Tibial artery (tissue), 4 donors: Measurements from ENCODE around the gene A2M.

ENCODE experiments used
- DNase-seq, 2 donors: peaks; one replicate each; pipeline ENCODE4 v3.0.0-alpha.2; 2019
- H3K27ac ChIP-seq, 2 donors: fragments of 200-600 bp; sonication (generic) in 1 of 2; 1 replicate in 1 of 2; 2 replicates in 1 of 2; pipeline ENCODE4 v1.5.1; 2018 to 2019; ENCODE audit warnings: mild to moderate bottlenecking in 1 of 2
- H3K27me3 ChIP-seq, 2 donors: fragments of 200-600 bp; sonication (generic) in 1 of 2; one replicate each; pipeline versions ENCODE4 v1.5.1 to v1.6.0; 2016 to 2019
- H3K36me3 ChIP-seq, 3 donors: fragments of 200-600 bp; sonication (generic) in 2 of 3; one replicate each; pipeline ENCODE4 v1.5.1; 2016 to 2019; ENCODE audit warnings: mild to moderate bottlenecking in 2 of 3
- H3K4me1 ChIP-seq, 4 donors: fragments of 200-600 bp; sonication (generic) in 2 of 4; 1 replicate in 3 of 4; 2 replicates in 1 of 4; pipeline ENCODE4 v1.5.1; 2016 to 2019
- H3K4me3 ChIP-seq, 2 donors: fragments of 200-600 bp; sonication (generic) in 1 of 2; 1 replicate in 1 of 2; 2 replicates in 1 of 2; pipeline ENCODE4 v1.5.1; 2018 to 2019; ENCODE audit warnings: mild to moderate bottlenecking in 2 of 2
- H3K9me3 ChIP-seq, 3 donors: fragments of 200-600 bp; sonication (generic) in 1 of 3; one replicate each; pipeline ENCODE4 v1.5.1; 2016 to 2019
- intact Hi-C: fragments of 100-400 bp; cut with DNase I; formaldehyde crosslinking; loops from one replicate; pipeline ENCODE4 v1.15.0; 2023; ENCODE audit warnings: low total_unique reads
- TF ChIP-seq, protein P1 (sequence below), 2 experiments: fragments of 200-600 bp in 1 of 2; fragments of 450-650 bp in 1 of 2; IDR thresholded peaks; one replicate each; pipeline ENCODE4 v1.5.1; 2017 to 2019; ENCODE audit warnings: antibody characterized with exemption in 2 of 2, mild to moderate bottlenecking in 1 of 2, moderate library complexity in 1 of 2

Gene A2M

DNA sequence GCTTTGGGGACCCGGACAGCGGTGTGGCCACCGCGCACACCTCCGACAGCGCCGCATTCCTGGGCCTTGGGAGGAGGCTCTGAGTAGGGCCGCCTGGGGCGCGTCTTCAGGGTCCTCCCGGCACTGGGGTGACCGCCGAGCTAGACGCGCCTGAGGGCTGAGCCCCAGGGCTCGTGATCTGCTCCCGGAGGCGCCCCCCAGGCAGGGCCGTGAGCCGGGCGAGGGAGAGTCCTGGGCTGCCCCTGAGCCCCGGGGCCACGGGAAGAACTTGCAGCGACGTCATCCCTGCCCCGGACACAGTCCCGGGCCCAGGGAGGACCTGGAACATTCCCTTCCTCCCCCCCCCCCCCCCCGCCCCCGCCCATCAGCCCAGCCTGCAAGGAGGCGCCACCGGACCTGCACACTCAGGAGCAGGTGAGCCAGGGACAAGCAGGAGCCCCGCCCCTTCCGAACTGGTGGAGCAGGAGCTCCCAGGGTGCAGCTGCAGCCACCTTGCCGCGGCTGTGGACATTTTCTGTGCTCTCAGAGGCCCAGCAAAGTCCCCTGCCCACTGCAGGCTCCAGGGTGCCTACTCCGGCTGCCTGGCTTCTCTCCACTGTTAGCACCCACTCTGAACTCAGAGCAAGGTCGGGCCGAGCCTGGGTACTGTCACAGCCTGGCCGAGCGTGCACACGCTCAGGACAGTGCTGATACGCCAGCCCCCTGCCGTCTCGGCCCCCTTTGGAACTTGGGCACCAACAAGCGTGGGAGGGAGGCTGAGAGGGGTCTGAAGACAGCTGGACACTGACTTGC lies 50.7 kb downstream of the A2M start:
- peak overlapping the region; percentile 94 to 98 for H3K27ac ChIP-seq
- H3K9me3 ChIP-seq = no peaks in the 10 kb centered on the region
- peak overlapping the region; percentile 72 to 90 for H3K4me3 ChIP-seq
- TF ChIP-seq, protein P1, sequence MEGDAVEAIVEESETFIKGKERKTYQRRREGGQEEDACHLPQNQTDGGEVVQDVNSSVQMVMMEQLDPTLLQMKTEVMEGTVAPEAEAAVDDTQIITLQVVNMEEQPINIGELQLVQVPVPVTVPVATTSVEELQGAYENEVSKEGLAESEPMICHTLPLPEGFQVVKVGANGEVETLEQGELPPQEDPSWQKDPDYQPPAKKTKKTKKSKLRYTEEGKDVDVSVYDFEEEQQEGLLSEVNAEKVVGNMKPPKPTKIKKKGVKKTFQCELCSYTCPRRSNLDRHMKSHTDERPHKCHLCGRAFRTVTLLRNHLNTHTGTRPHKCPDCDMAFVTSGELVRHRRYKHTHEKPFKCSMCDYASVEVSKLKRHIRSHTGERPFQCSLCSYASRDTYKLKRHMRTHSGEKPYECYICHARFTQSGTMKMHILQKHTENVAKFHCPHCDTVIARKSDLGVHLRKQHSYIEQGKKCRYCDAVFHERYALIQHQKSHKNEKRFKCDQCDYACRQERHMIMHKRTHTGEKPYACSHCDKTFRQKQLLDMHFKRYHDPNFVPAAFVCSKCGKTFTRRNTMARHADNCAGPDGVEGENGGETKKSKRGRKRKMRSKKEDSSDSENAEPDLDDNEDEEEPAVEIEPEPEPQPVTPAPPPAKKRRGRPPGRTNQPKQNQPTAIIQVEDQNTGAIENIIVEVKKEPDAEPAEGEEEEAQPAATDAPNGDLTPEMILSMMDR (IDR thresholded peaks at IDR 0.05) = no peak
- H3K27me3 ChIP-seq = no peaks in the 10 kb centered on the region
- H3K4me1 ChIP-seq = peaks cover 0 to 22% (median 16%) of the 10 kb centered on the region in 4 donors
- DNase-seq = peak; percentile 63 to 87
- peaks cover 27 to 33% (median 29%) of the 10 kb centered on the region in 3 donors for H3K36me3 ChIP-seq
- intact Hi-C loops = loop anchor here (5.0 to 10.0 kb wide), 2 partner anchors 118 to 580 kb away; partner anchors contain the start of gene M6PR

DNA sequence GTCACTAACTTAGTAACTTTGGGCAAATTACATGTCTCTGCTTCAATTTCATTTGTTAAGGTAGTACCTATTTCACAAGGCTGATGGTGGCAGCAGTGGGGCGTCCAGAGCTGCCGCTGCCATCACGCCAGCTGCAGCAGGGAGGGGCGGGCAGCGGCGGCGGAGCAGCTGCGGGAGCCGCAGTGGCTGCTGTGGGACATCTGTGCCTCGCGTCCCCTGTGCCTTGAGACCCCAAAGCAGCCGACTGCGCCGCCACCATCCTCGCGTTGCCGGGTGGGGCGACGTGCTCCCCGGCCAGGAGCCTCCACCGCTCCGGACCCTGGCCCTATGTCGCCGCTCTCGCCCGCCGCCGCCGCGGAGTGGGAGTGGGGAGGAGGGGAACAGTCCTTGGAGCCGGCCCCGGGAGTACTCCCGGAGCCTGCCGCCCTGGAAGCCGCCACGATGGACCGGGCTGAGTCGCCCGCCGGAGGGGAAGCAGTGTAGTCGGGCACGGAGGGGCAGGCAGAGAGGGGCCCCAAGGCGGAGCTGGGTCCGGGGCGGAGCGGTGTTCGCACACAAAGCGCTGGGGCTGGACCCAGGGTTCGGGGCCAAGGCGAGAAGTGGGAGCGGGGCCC lies 51.4 kb downstream of the A2M start:
- Histone ChIP-seq H3K4me1 (peaks cover 0 to 22% (median 16%) of the 10 kb centered on the region in 4 donors), H3K4me3 (peak overlapping the region; percentile 72 to 90), H3K27me3 (no peaks in the 10 kb centered on the region), H3K27ac (peak overlapping the region; percentile 94 to 98), H3K9me3 (no peaks in the 10 kb centered on the region), H3K36me3 (peaks cover 21 to 27% (median 22%) of the 10 kb centered on the region in 3 donors)
- DNase-seq = peak; percentile 70 to 77
- intact Hi-C loops = loop anchor here (5.0 to 10.0 kb wide), 2 partner anchors 117 to 580 kb away; partner anchors contain the start of gene M6PR
- TF ChIP-seq, protein P1 (IDR thresholded peaks at IDR 0.05) = peak; percentile 34 to 43

DNA sequence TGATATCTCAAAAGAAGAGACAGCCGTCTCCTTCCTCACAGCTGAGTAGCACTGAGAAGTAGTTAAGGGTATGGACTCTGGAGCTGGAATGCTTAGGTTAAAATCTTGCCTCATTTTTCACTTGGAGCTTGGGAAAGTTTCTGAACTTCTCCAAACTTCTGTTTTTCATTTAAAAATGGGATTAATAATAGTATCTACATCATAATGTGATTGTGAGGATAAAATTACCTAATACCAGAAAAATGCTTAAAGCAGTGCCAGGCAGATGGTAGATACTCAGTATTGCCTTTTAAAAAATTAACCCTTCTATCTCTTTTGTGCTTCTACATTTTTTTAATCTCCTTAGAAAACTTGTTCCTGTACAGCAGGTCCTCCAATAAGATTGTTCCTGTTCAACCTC lies 63.1 kb downstream of the A2M start:
- DNase-seq = no peak
- no peaks in the 10 kb centered on the region for H3K9me3 ChIP-seq
- TF ChIP-seq, protein P1 (IDR thresholded peaks at IDR 0.05) = no peak
- intact Hi-C loops = no loop called here
- H3K36me3 ChIP-seq = no peaks in the 10 kb centered on the region
- no peak overlapping the region for H3K4me3 ChIP-seq
- H3K27ac ChIP-seq = no peak overlapping the region
- no peaks in the 10 kb centered on the region for H3K4me1 ChIP-seq
- H3K27me3 ChIP-seq = no peaks in the 10 kb centered on the region

DNA sequence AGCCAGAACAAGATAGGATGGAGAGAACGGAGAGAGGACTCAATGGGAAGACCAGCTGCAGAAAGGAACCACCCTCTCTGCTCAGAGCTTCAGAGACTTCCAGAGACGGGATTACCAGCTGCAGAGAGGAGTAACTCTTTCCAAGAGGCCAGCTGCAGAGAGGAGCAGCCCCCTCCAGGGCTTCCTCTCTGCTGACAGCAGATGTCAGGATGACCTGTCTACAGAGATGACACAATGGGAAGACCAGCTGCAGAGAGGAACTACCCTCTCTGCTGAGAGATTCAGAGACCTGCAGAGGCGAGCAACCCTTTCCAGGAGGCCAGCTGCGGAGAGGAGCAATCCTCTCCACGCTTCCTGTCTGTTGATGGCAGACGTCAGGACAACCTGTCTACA lies 64.6 kb downstream of the A2M start:
- Histone ChIP-seq H3K27ac (no peak overlapping the region), H3K4me3 (no peak overlapping the region), H3K27me3 (no peaks in the 10 kb centered on the region), H3K36me3 (no peaks in the 10 kb centered on the region), H3K9me3 (no peaks in the 10 kb centered on the region), H3K4me1 (no peaks in the 10 kb centered on the region)
- TF ChIP-seq, protein P1 (IDR thresholded peaks at IDR 0.05) = no peak
- DNase-seq = no peak
- intact Hi-C loops = no loop called here

DNA sequence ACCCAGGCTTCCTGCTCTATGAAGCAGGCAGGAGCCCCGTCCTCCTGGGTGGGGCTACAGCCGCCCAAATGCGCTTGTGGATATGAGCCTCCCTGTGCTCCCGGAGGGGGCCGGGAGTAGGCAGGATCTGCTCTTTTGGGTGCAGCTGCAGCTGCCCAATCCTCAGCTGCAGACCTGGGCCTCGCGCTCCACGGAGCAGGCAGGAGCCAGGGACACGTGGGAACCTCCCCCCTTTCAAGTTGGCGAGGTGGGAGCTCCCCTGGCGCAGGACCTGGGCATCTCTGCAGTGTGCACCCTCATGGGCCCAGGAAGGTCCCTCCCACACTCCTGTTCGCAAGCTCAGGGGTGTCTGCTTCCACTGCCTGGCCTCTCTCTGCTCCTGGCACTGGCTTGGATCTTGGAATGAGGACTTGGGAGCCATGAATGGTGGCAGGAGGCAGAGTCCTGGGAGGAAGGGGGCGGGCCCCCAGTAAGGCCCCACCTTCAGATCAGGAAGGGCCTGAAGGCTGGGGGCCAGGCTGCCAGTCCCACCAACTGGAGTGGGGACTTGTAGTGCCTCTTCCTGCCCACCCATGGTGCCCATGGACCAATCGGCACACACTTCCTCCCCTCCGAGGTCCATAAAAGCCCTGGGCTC lies 65.1 kb downstream of the A2M start:
- intact Hi-C loops = no loop called here
- Histone ChIP-seq H3K4me3 (no peak overlapping the region), H3K36me3 (no peaks in the 10 kb centered on the region), H3K9me3 (no peaks in the 10 kb centered on the region), H3K4me1 (no peaks in the 10 kb centered on the region), H3K27ac (no peak overlapping the region), H3K27me3 (no peaks in the 10 kb centered on the region)
- DNase-seq = no peak
- TF ChIP-seq, protein P1 (IDR thresholded peaks at IDR 0.05) = no peak
